Activated T-helper 1 cell treated with Interleukin-2 at 50 U/mL for 16 hours (primary cell): ENCODE data around the gene MADCAM1.

Experiments used
- DNase-seq: peaks from one replicate; pipeline ENCODE4 v3.0.0-alpha.2; 2020; ENCODE audit warnings: low read depth

MADCAM1 gene

GRCh38 chr19:508204-509150 is 12.2 kb downstream of the MADCAM1 start:
- no peak for DNase-seq

- peak; percentile 86 for DNase-seq
Measured at GRCh38 chr19:510606-511100, 14.4 kb downstream of the MADCAM1 start.

- DNase-seq, result peak; percentile 81
Measured at GRCh38 chr19:511101-511851, 15.0 kb downstream of the MADCAM1 start.

GRCh38 chr19:512547-513365 is 16.5 kb downstream of the MADCAM1 start:
- DNase-seq, result no peak

GRCh38 chr19:513368-514165 is 17.3 kb downstream of the MADCAM1 start:
- no peak for DNase-seq

GRCh38 chr19:514166-514663 is 17.9 kb downstream of the MADCAM1 start:
- DNase-seq, result no peak

- DNase-seq, result no peak
Measured at GRCh38 chr19:517721-518597, 21.7 kb downstream of the MADCAM1 start.

- DNase-seq, result peak; percentile 56
Measured at GRCh38 chr19:518598-519231, 22.4 kb downstream of the MADCAM1 start.

GRCh38 chr19:519449-519865 is 23.2 kb downstream of the MADCAM1 start:
- no peak for DNase-seq

GRCh38 chr19:522726-523125 is 26.4 kb downstream of the MADCAM1 start:
- DNase-seq, result no peak

GRCh38 chr19:524062-524674 is 27.9 kb downstream of the MADCAM1 start:
- DNase-seq, result no peak

- no peak for DNase-seq
Measured at GRCh38 chr19:525029-525428, 28.7 kb downstream of the MADCAM1 start.

GRCh38 chr19:525857-526419 is 29.7 kb downstream of the MADCAM1 start:
- DNase-seq, result no peak

- no peak for DNase-seq
Measured at GRCh38 chr19:530134-531008, 34.1 kb downstream of the MADCAM1 start.

- DNase-seq, result peak; percentile 81
Measured at GRCh38 chr19:531009-531752, 34.9 kb downstream of the MADCAM1 start.

- no peak for DNase-seq
Measured at GRCh38 chr19:531753-532560, 35.7 kb downstream of the MADCAM1 start, which contains the start of gene CDC34. TSS of gene CDC34 (plus strand) at chr19:531760. CDS start at chr19:531932, 172 bp downstream.
